ENCODE results near the gene DDX41. TPM values are rescaled to one million over a fixed set of nuclear protein-coding genes. Genes with fewer than 3 reads are reported as not detected.

Gene DDX41
- total RNA-seq, 1 experiment from 2014 or later = 318 TPM

- no peaks in the 10 kb centered on the region for H4K20me1 ChIP-seq (ENCODE audit: low read length)
- no peak overlapping the region for H3K4me2 ChIP-seq (ENCODE audit: low read length)
- no peaks in the 10 kb centered on the region for H3K4me1 ChIP-seq (ENCODE audit: insufficient read depth, low read length)
- no peaks in the 10 kb centered on the region for H3K9me3 ChIP-seq (ENCODE audit: low read length)
- TF ChIP-seq EZH2phosphoT487 (IDR thresholded peaks at IDR 0.05; ENCODE audit: borderline replicate concordance, low read length) (no peak), CTCF (conservative IDR thresholded peaks at IDR 0.05; ENCODE audit: low read depth, low read length) (no peak), EZH2 (IDR thresholded peaks at IDR 0.05; ENCODE audit: low read length, unreplicated experiment) (no peak)
- ATAC-seq (no peak), DNase-seq (no peak)
- BruUV-seq (replicated peaks) = no TSS peak
- ChIA-PET CTCF (no interaction called here), POLR2A (ENCODE audit: unreplicated experiment) (no interaction called here)
- H3K27ac ChIP-seq (ENCODE audit: low read length) = no peak overlapping the region
- H2AFZ ChIP-seq (ENCODE audit: low read length) = no peak overlapping the region
- H3K27me3 ChIP-seq (ENCODE audit: low read length) = no peaks in the 10 kb centered on the region
- H3K9ac ChIP-seq (ENCODE audit: low read length) = no peak overlapping the region
- H3F3A ChIP-seq (ENCODE audit: low read length, unreplicated experiment) = peaks cover 3% of the 10 kb centered on the region
- no peaks in the 10 kb centered on the region for H3K36me3 ChIP-seq (ENCODE audit: low read depth, low read length)
- no peak overlapping the region for H3K4me3 ChIP-seq (ENCODE audit: low read length)
- H3K9me2 ChIP-seq (replicated peaks; ENCODE audit: low read length) = no peaks in the 10 kb centered on the region
- H3K79me2 ChIP-seq (ENCODE audit: low read length) = no peaks in the 10 kb centered on the region
- intact Hi-C loops (cut with micrococcal nuclease) = no loop called here
Measured at GRCh38 chr5:177477701-177478477, 38.9 kb downstream of the DDX41 start.

- no peaks in the 10 kb centered on the region for H3F3A ChIP-seq (ENCODE audit: low read length, unreplicated experiment)
- intact Hi-C loops (cut with micrococcal nuclease) = no loop called here
- H3K4me1 ChIP-seq (ENCODE audit: insufficient read depth, low read length) = peaks cover 9% of the 10 kb centered on the region
- no peak overlapping the region for H3K9ac ChIP-seq (ENCODE audit: low read length)
- ATAC-seq (no peak), DNase-seq (no peak)
- no TSS peak for BruUV-seq (replicated peaks)
- no peak for TF ChIP-seq CTCF (conservative IDR thresholded peaks at IDR 0.05; ENCODE audit: low read depth, low read length)
- no peak for TF ChIP-seq EZH2phosphoT487 (IDR thresholded peaks at IDR 0.05; ENCODE audit: borderline replicate concordance, low read length)
- TF ChIP-seq EZH2 (IDR thresholded peaks at IDR 0.05; ENCODE audit: low read length, unreplicated experiment) = no peak
- no peak overlapping the region for H3K4me2 ChIP-seq (ENCODE audit: low read length)
- 0 out of 2 replicates have a peak, but pooled peaks cover 6% of the 10 kb centered on the region for H4K20me1 ChIP-seq (ENCODE audit: low read length)
- ChIA-PET POLR2A (ENCODE audit: unreplicated experiment) (no interaction called here), CTCF (interaction anchor here (0.7 kb wide), 1 partner anchor 72 kb away, joined by 3 read pairs; no protein-coding TSS in a partner anchor)
- H2AFZ ChIP-seq (ENCODE audit: low read length) = no peak overlapping the region
- H3K9me3 ChIP-seq (ENCODE audit: low read length) = no peaks in the 10 kb centered on the region
- H3K4me3 ChIP-seq (ENCODE audit: low read length) = no peak overlapping the region
- H3K79me2 ChIP-seq (ENCODE audit: low read length) = peaks cover 11% of the 10 kb centered on the region
- no peaks in the 10 kb centered on the region for H3K27me3 ChIP-seq (ENCODE audit: low read length)
- no peaks in the 10 kb centered on the region for H3K9me2 ChIP-seq (replicated peaks; ENCODE audit: low read length)
- no peak overlapping the region for H3K27ac ChIP-seq (ENCODE audit: low read length)
- no peaks in the 10 kb centered on the region for H3K36me3 ChIP-seq (ENCODE audit: low read depth, low read length)
Measured at GRCh38 chr5:177476531-177477233, 40.1 kb downstream of the DDX41 start.
